Lung microvascular endothelial cell (primary cell): Measurements from ENCODE around the gene HSPA6. TPM values are rescaled to one million over a fixed set of nuclear protein-coding genes. Genes with fewer than 3 reads are reported as not detected.
A peak's percentile ranks its signal among the peaks of the same experiment; 100 is the strongest.
"Not testable (repeated sequence)": the region's sequence is repeated elsewhere in the genome, so short reads cannot be mapped to it uniquely, and the experiment has no call there.

Experiments used
- DNase-seq, 2 donors: peaks; one replicate each; pipeline versions ENCODE4 v3.0.0 to v3.0.0-alpha.2; 2010; ENCODE audit warnings: low read depth in 2 of 2
- total RNA-seq: library from RNA; depleted of rRNA; stranded (reverse); fragments of >200 nt; gene quantifications from 2 replicates; pipeline ENCODE4 v1.2.1, GENCODE V29; 2014

Gene HSPA6
- total RNA-seq, 1 donor from 2014 or later: 0.99 TPM

- DNase-seq: no peak
Measured at GRCh38 chr1:161503394-161503748, 21.0 kb upstream of the HSPA6 start.

- DNase-seq: no peak
Measured at GRCh38 chr1:161505686-161506085, 18.7 kb upstream of the HSPA6 start.

- DNase-seq: peak; percentile 75 to 90
Measured at GRCh38 chr1:161506336-161507223, 17.8 kb upstream of the HSPA6 start.

GRCh38 chr1:161510477-161510876 is 13.9 kb upstream of the HSPA6 start:
- DNase-seq: no peak

- peak in 1 of 2 donors; percentile 74 for DNase-seq
Measured at GRCh38 chr1:161511018-161511755, 13.2 kb upstream of the HSPA6 start.

- no peak for DNase-seq
Measured at GRCh38 chr1:161511756-161512060, 12.6 kb upstream of the HSPA6 start.

- DNase-seq: not testable (repeated sequence)
Measured at GRCh38 chr1:161512636-161513447, 11.5 kb upstream of the HSPA6 start.

- not testable (repeated sequence) for DNase-seq
Measured at GRCh38 chr1:161513448-161513780, 10.9 kb upstream of the HSPA6 start.

- DNase-seq: not testable (repeated sequence)
Measured at GRCh38 chr1:161513953-161514352, 10.4 kb upstream of the HSPA6 start.

GRCh38 chr1:161523041-161523816 is 1.1 kb upstream of the HSPA6 start:
- DNase-seq: not testable (repeated sequence)

GRCh38 chr1:161524742-161525291 is 477 bp downstream of the HSPA6 start:
- not testable (repeated sequence) for DNase-seq

GRCh38 chr1:161525321-161525720 is 981 bp downstream of the HSPA6 start:
- not testable (repeated sequence) for DNase-seq

- not testable (repeated sequence) for DNase-seq
Measured at GRCh38 chr1:161525918-161526317, 1.6 kb downstream of the HSPA6 start.

- peak in 1 of 2 donors; percentile 26 for DNase-seq
Measured at GRCh38 chr1:161528550-161528949, 4.2 kb downstream of the HSPA6 start.

- not testable (repeated sequence) for DNase-seq
Measured at GRCh38 chr1:161529463-161530104, 5.2 kb downstream of the HSPA6 start.

- DNase-seq: peak; percentile 67 to 74
Measured at GRCh38 chr1:161530158-161530557, 5.8 kb downstream of the HSPA6 start.

- peak; percentile 86 to 90 for DNase-seq
Measured at GRCh38 chr1:161530671-161531641, 6.6 kb downstream of the HSPA6 start.

- no peak for DNase-seq
Measured at GRCh38 chr1:161531986-161532643, 7.8 kb downstream of the HSPA6 start.
